IPS-15b (cell line): Measurements from ENCODE around the gene KRT76.
"Not testable (repeated sequence)": the region's sequence is repeated elsewhere in the genome, so short reads cannot be mapped to it uniquely, and the experiment has no call there.

Experiments
- H3K27me3 ChIP-seq: one replicate; pipeline ENCODE4 v1.6.1; 2013; ENCODE audit warnings: low read length; ENCODE audit not compliant: control insufficient read depth, insufficient read depth
- H3K36me3 ChIP-seq: one replicate; pipeline ENCODE4 v1.6.1; 2013; ENCODE audit warnings: low read length; ENCODE audit not compliant: control insufficient read depth, insufficient read depth
- H3K4me1 ChIP-seq: one replicate; pipeline ENCODE4 v1.6.1; 2013; ENCODE audit warnings: mild to moderate bottlenecking, low read length; ENCODE audit not compliant: control insufficient read depth, insufficient read depth
- H3K4me3 ChIP-seq: one replicate; pipeline ENCODE4 v1.5.1; 2013; ENCODE audit warnings: low read depth, low read length
- H3K9ac ChIP-seq: one replicate; pipeline ENCODE4 v1.6.1; 2013; ENCODE audit warnings: low read depth, mild to moderate bottlenecking, low read length
- H3K9me3 ChIP-seq: one replicate; pipeline ENCODE4 v1.6.1; 2013; ENCODE audit warnings: mild to moderate bottlenecking, low read length; ENCODE audit not compliant: control insufficient read depth, insufficient read depth

KRT76 gene

GRCh38 chr12:52800259-52800917, 23.2 kb upstream of the KRT76 start:
- Histone ChIP-seq H3K4me1 (peaks cover 8% of the 10 kb centered on the region), H3K27me3 (no peaks in the 10 kb centered on the region), H3K4me3 (no peak overlapping the region), H3K36me3 (no peaks in the 10 kb centered on the region), H3K9me3 (no peaks in the 10 kb centered on the region), H3K9ac (no peak overlapping the region)

- Histone ChIP-seq H3K36me3 (no peaks in the 10 kb centered on the region), H3K9ac (no peak overlapping the region), H3K4me3 (no peak overlapping the region), H3K4me1 (peaks cover 8% of the 10 kb centered on the region), H3K9me3 (no peaks in the 10 kb centered on the region), H3K27me3 (no peaks in the 10 kb centered on the region)
These were observed 22.5 kb upstream of the KRT76 start for GRCh38 chr12:52799505-52800211.

- Histone ChIP-seq H3K9me3 (no peaks in the 10 kb centered on the region), H3K9ac (no peak overlapping the region), H3K27me3 (no peaks in the 10 kb centered on the region), H3K4me3 (no peak overlapping the region), H3K4me1 (peaks cover 8% of the 10 kb centered on the region), H3K36me3 (no peaks in the 10 kb centered on the region)
These were observed 21.7 kb upstream of the KRT76 start for GRCh38 chr12:52798671-52799504.

GRCh38 chr12:52798003-52798670, 21.0 kb upstream of the KRT76 start:
- Histone ChIP-seq H3K9me3 (no peaks in the 10 kb centered on the region), H3K4me1 (peaks cover 8% of the 10 kb centered on the region), H3K4me3 (no peak overlapping the region), H3K36me3 (no peaks in the 10 kb centered on the region), H3K9ac (no peak overlapping the region), H3K27me3 (no peaks in the 10 kb centered on the region)

GRCh38 chr12:52797529-52797894, 20.4 kb upstream of the KRT76 start:
- Histone ChIP-seq H3K36me3 (no peaks in the 10 kb centered on the region), H3K4me3 (no peak overlapping the region), H3K9ac (no peak overlapping the region), H3K9me3 (no peaks in the 10 kb centered on the region), H3K4me1 (peaks cover 8% of the 10 kb centered on the region), H3K27me3 (no peaks in the 10 kb centered on the region)

GRCh38 chr12:52796839-52797528, 19.8 kb upstream of the KRT76 start:
- Histone ChIP-seq H3K9ac (no peak overlapping the region), H3K4me3 (no peak overlapping the region), H3K9me3 (no peaks in the 10 kb centered on the region), H3K27me3 (no peaks in the 10 kb centered on the region), H3K36me3 (no peaks in the 10 kb centered on the region), H3K4me1 (peaks cover 8% of the 10 kb centered on the region)

GRCh38 chr12:52796429-52796794, 19.3 kb upstream of the KRT76 start:
- H3K4me1 ChIP-seq = peaks cover 7% of the 10 kb centered on the region
- H3K36me3 ChIP-seq = no peaks in the 10 kb centered on the region
- no peak overlapping the region for H3K9ac ChIP-seq
- no peak overlapping the region for H3K4me3 ChIP-seq
- H3K27me3 ChIP-seq = no peaks in the 10 kb centered on the region
- H3K9me3 ChIP-seq = no peaks in the 10 kb centered on the region

- Histone ChIP-seq H3K9me3 (no peaks in the 10 kb centered on the region), H3K9ac (no peak within 1 kb of the TSS), H3K36me3 (no peaks in the 10 kb centered on the region), H3K4me3 (no peak within 1 kb of the TSS), H3K27me3 (no peaks in the 10 kb centered on the region), H3K4me1 (peaks cover 4% of the 10 kb centered on the region)
These were observed 18.7 kb upstream of the KRT76 start, which contains the start of gene KRT3 for GRCh38 chr12:52795694-52796428. KRT3 (minus strand) TSS chr12:52796117; CDS start chr12:52796042, 75 bp downstream.

GRCh38 chr12:52795332-52795674, 18.2 kb upstream of the KRT76 start:
- H3K27me3 ChIP-seq = not testable (repeated sequence)

GRCh38 chr12:52794479-52795331, 17.6 kb upstream of the KRT76 start:
- no peaks in the 10 kb centered on the region for H3K27me3 ChIP-seq
- H3K36me3 ChIP-seq = no peaks in the 10 kb centered on the region
- H3K4me1 ChIP-seq = peaks cover 2% of the 10 kb centered on the region
- H3K9ac ChIP-seq = no peak overlapping the region
- no peak overlapping the region for H3K4me3 ChIP-seq
- no peaks in the 10 kb centered on the region for H3K9me3 ChIP-seq

More at GRCh38 chr12:52795332-52795674, 18.2 kb upstream of the KRT76 start:
- H3K4me3 ChIP-seq, H3K9me3 ChIP-seq, H3K9ac ChIP-seq, H3K36me3 ChIP-seq, H3K4me1 ChIP-seq: not testable (repeated sequence)
